ENCODE results near the gene MAML2. TPM values are rescaled to one million over a fixed set of nuclear protein-coding genes. Genes with fewer than 3 reads are reported as not detected.

The MAML2 gene
- total and polyA plus RNA-seq, 2 of the 13 experiments (the other 11 are each of a cell fraction or from before 2014, with no cell fraction given): 2.3 to 25.9 TPM

DNA sequence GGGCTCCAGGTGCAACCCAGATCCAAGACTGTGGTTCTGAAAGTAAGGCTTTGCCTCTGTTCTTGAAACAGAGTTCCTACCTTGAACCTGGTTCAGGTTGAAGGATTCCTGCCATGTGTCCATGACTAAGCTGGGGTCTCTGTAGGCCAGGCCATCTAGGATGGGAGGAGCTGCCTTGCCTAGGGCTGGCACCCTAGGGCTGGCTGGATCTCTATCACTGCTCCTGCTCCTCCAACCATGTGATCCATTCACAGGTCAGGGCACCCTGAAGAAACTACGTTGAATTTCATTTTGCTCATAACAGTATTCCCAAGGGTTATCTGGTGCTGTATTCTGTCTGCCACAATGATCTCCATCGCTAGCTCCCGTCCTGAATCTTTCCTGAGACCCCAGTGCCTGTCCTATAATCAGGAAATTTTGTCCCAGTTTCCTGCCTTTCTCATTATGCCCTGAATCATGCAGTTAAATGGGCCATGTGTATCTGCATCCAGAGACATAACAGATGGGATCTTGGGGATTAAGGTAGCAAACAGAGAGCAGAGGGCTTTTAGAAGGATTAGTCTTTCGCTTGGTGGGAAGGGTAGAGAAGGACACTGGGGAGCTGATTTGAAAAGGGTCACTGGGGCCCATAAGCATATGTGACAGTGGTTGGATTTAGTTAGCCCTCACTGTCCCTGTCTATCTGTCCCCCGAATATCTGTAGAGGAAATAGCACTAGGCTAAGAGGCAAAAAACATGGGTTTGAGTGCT is 320.9 kb downstream of the MAML2 start:
- BruUV-seq (replicated peaks): no TSS peak
- Histone ChIP-seq H3K79me2 (ENCODE audit: insufficient read depth, low read length) (no peaks in the 10 kb centered on the region), H3K9me3 (ENCODE audit: low read length) (no peaks in the 10 kb centered on the region), H3K9ac (ENCODE audit: insufficient read depth, low read depth, low read length) (no peak overlapping the region), H3K36me3 (replicated peaks in 1 of 2; ENCODE audit: control insufficient read depth in 1 of 2, insufficient read depth in 2 of 2, low read length in 2 of 2) (peaks cover 8 to 15% of the 10 kb centered on the region in 2 experiments; a peak in 4 of 5 replicates), H2AFZ (ENCODE audit: low read length) (no peak overlapping the region), H4K20me1 (ENCODE audit: insufficient read depth, low read length) (no peaks in the 10 kb centered on the region), H3K4me1 (ENCODE audit: insufficient read depth, low read length) (peaks cover 28% of the 10 kb centered on the region), H3K27ac (ENCODE audit: extremely low read length, insufficient read depth, low read length) (no peak overlapping the region), H3K4me2 (ENCODE audit: low read depth, low read length) (no peak overlapping the region), H3K4me3 (replicated peaks in 1 of 3; ENCODE audit: insufficient read depth in 1 of 3, low read depth in 2 of 3, low read length in 3 of 3) (no peak overlapping the region), H3K27me3 (ENCODE audit: control insufficient read depth in 1 of 2, insufficient read depth in 2 of 2, low read length in 2 of 2) (no peaks in the 10 kb centered on the region)
- ATAC-seq (no peak), FAIRE-seq (no peak), DNase-seq (ENCODE audit: low spot score) (no peak)
- in situ Hi-C loops (cut with HindIII; ENCODE audit: extremely low pct_ligation_motif_present, low pct_unique_long_range_greater_than_20kb): no loop called here
- ChIA-PET POLR2A (no interaction called here), CTCF (ENCODE audit: low intra/inter-chr PET ratio, low total read pairs) (no interaction called here)
- WGBS (ENCODE audit: low lambda C conversion rate): over 99% methylated on average over 5 of the region's 5 CpGs
- intact Hi-C loops (cut with micrococcal nuclease; ENCODE audit: unreplicated experiment): no loop called here
- TF ChIP-seq TSC22D2 (CRISPR knock-in tag; IDR thresholded peaks at IDR 0.05; ENCODE audit: borderline replicate concordance) (no peak), ZNF225 (CRISPR knock-in tag; IDR thresholded peaks at IDR 0.05) (no peak), SUZ12 (IDR thresholded peaks at IDR 0.05; ENCODE audit: low read depth, low read length) (no peak), TRIM24 (CRISPR knock-in tag; IDR thresholded peaks at IDR 0.05) (no peak), TBL1XR1 (IDR thresholded peaks at IDR 0.05; ENCODE audit: borderline replicate concordance, low read length, partially characterized antibody) (no peak), ZNF496 (CRISPR knock-in tag; IDR thresholded peaks at IDR 0.05; ENCODE audit: insufficient replicate concordance) (no peak), KLF6 (CRISPR knock-in tag; IDR thresholded peaks at IDR 0.05) (no peak), MXD1 (CRISPR knock-in tag; IDR thresholded peaks at IDR 0.05) (no peak), KLF12 (CRISPR knock-in tag; IDR thresholded peaks at IDR 0.05; ENCODE audit: borderline replicate concordance) (no peak), HDAC6 (IDR thresholded peaks at IDR 0.05; ENCODE audit: low read depth, low read length) (no peak), ZNF10 (CRISPR knock-in tag; IDR thresholded peaks at IDR 0.05; ENCODE audit: borderline replicate concordance, low read depth) (no peak), NFIB (CRISPR knock-in tag; IDR thresholded peaks at IDR 0.05; ENCODE audit: borderline replicate concordance) (no peak), ATM (IDR thresholded peaks at IDR 0.05; ENCODE audit: borderline replicate concordance) (no peak), ZFP36 (IDR thresholded peaks at IDR 0.05; ENCODE audit: borderline replicate concordance, low read depth, low read length, partially characterized antibody) (no peak)
- TF ChIP-seq, protein P1, sequence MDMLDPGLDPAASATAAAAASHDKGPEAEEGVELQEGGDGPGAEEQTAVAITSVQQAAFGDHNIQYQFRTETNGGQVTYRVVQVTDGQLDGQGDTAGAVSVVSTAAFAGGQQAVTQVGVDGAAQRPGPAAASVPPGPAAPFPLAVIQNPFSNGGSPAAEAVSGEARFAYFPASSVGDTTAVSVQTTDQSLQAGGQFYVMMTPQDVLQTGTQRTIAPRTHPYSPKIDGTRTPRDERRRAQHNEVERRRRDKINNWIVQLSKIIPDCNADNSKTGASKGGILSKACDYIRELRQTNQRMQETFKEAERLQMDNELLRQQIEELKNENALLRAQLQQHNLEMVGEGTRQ (IDR thresholded peaks at IDR 0.05; ENCODE audit: low read depth, low read length): no peak
- TF ChIP-seq, protein P1 (CRISPR knock-in tag; IDR thresholded peaks at IDR 0.05; ENCODE audit: borderline replicate concordance): no peak
- TF ChIP-seq, protein P2, sequence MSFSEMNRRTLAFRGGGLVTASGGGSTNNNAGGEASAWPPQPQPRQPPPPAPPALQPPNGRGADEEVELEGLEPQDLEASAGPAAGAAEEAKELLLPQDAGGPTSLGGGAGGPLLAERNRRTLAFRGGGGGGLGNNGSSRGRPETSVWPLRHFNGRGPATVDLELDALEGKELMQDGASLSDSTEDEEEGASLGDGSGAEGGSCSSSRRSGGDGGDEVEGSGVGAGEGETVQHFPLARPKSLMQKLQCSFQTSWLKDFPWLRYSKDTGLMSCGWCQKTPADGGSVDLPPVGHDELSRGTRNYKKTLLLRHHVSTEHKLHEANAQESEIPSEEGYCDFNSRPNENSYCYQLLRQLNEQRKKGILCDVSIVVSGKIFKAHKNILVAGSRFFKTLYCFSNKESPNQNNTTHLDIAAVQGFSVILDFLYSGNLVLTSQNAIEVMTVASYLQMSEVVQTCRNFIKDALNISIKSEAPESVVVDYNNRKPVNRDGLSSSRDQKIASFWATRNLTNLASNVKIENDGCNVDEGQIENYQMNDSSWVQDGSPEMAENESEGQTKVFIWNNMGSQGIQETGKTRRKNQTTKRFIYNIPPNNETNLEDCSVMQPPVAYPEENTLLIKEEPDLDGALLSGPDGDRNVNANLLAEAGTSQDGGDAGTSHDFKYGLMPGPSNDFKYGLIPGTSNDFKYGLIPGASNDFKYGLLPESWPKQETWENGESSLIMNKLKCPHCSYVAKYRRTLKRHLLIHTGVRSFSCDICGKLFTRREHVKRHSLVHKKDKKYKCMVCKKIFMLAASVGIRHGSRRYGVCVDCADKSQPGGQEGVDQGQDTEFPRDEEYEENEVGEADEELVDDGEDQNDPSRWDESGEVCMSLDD (CRISPR knock-in tag; IDR thresholded peaks at IDR 0.05; ENCODE audit: borderline replicate concordance): no peak
- TF ChIP-seq, protein P3, sequence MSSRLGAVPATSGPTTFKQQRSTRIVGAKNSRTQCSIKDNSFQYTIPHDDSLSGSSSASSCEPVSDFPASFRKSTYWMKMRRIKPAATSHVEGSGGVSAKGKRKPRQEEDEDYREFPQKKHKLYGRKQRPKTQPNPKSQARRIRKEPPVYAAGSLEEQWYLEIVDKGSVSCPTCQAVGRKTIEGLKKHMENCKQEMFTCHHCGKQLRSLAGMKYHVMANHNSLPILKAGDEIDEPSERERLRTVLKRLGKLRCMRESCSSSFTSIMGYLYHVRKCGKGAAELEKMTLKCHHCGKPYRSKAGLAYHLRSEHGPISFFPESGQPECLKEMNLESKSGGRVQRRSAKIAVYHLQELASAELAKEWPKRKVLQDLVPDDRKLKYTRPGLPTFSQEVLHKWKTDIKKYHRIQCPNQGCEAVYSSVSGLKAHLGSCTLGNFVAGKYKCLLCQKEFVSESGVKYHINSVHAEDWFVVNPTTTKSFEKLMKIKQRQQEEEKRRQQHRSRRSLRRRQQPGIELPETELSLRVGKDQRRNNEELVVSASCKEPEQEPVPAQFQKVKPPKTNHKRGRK (CRISPR knock-in tag; IDR thresholded peaks at IDR 0.05): no peak
